Stomach (tissue), 9 donors: ENCODE measurements around the gene SH3PXD2A. TPM values are rescaled to one million over a fixed set of nuclear protein-coding genes. Genes with fewer than 3 reads are reported as not detected.

Source experiments
- DNase-seq, 2 donors: peaks; one replicate each; pipeline versions ENCODE4 v3.0.0 to v3.0.0-alpha.2; 2013 to 2019
- H3K27ac ChIP-seq, 5 donors: fragments of 200-600 bp in 4 of 5; sonication (generic) in 4 of 5; one replicate each; pipeline ENCODE4 v1.5.1; 2013 to 2019; ENCODE audit warnings: mild to moderate bottlenecking in 1 of 5, moderate library complexity in 1 of 5
- H3K27me3 ChIP-seq, 3 donors: fragments of 200-600 bp; sonication (generic); one replicate each; pipeline ENCODE4 v1.5.1; 2017 to 2019; ENCODE audit warnings: mixed run types in 1 of 3
- H3K36me3 ChIP-seq, 4 donors: fragments of 200-600 bp; sonication (generic); 1 replicate in 3 of 4; 2 replicates in 1 of 4; pipeline ENCODE4 v1.5.1; 2016 to 2019
- H3K4me1 ChIP-seq, 4 donors: fragments of 200-600 bp; sonication (generic); one replicate each; pipeline ENCODE4 v1.5.1; 2016 to 2019
- H3K4me3 ChIP-seq, 4 donors: fragments of 200-600 bp; sonication (generic) in 3 of 4; one replicate each; pipeline ENCODE4 v1.5.1; 2016 to 2019; ENCODE audit warnings: mild to moderate bottlenecking in 1 of 4
- H3K9me3 ChIP-seq, 4 donors: fragments of 200-600 bp; sonication (generic); one replicate each; pipeline ENCODE4 v1.5.1; 2016 to 2019
- CTCF ChIP-seq, 7 experiments: fragments of 450-650 bp in 4 of 7; fragments of 200-600 bp in 3 of 7; sonication (generic) in 3 of 7; IDR thresholded peaks; one replicate each; pipeline ENCODE4 v1.5.1; 2016 to 2019; ENCODE audit warnings: antibody characterized with exemption in 7 of 7, control low read depth in 2 of 7, mild to moderate bottlenecking in 1 of 7
- EP300 ChIP-seq: sonication (generic); formaldehyde crosslinking; IDR thresholded peaks from one replicate; pipeline ENCODE4 v1.6.1; 2017; ENCODE audit warnings: antibody characterized with exemption
- POLR2A ChIP-seq, 4 donors: fragments of 450-650 bp; IDR thresholded peaks; one replicate each; pipeline ENCODE4 v1.6.1; 2016; ENCODE audit warnings: antibody characterized with exemption in 4 of 4, control low read depth in 2 of 4, mild to moderate bottlenecking in 1 of 4, moderate library complexity in 1 of 4
- POLR2AphosphoS5 ChIP-seq, 3 donors: sonication (generic); formaldehyde crosslinking; IDR thresholded peaks; one replicate each; pipeline ENCODE4 v1.6.1; 2016; ENCODE audit warnings: antibody characterized with exemption in 3 of 3
- WGBS, 5 donors: extraction: QIAGEN DNeasy Blood & Tissue Kit in 3 of 5; methylation state at CpG; one replicate each; pipeline versions ENCODE4 v1.1.5 to v1.1.7; 2013 to 2018; 5-methylcytosine and 5-hydroxymethylcytosine counted together
- intact Hi-C: fragments of 100-400 bp; cut with DNase I; formaldehyde crosslinking; loops from one replicate; pipeline ENCODE4 v1.15.1; 2023; ENCODE audit warnings: low total_unique reads
- polyA plus RNA-seq, 3 donors: library from polyadenylated mRNA; stranded (reverse); fragments of 200-250 nt; gene quantifications; one replicate each; pipeline ENCODE4 v1.2.3, GENCODE V29; 2013
- total RNA-seq, 5 donors: library from RNA; depleted of rRNA; stranded (reverse); fragments of >200 nt; gene quantifications; one replicate each; pipeline versions ENCODE4 v1.1.0 to v1.2.3, GENCODE V29; 2014 to 2016
- donor health status: healthy with polysubstance abuse.
- donor health status: Bipolar disorder and iron deficiency.
- donor health status: healthy.

Gene SH3PXD2A
- total and polyA plus RNA-seq, 8 donors = 12.8 to 51.6 (median 24.0) TPM

- H3K4me3 ChIP-seq = no peak overlapping the region
- no peaks in the 10 kb centered on the region for H3K9me3 ChIP-seq
- TF ChIP-seq POLR2AphosphoS5 (IDR thresholded peaks at IDR 0.05) (no peak), CTCF (IDR thresholded peaks at IDR 0.05) (no peak), EP300 (no peak), POLR2A (IDR thresholded peaks at IDR 0.05) (no peak)
- H3K27ac ChIP-seq = peak overlapping the region in 2 of 5 donors; percentile 18 to 65
- DNase-seq = no peak
- no peaks in the 10 kb centered on the region for H3K27me3 ChIP-seq
- peaks cover 0 to 12% (median 5%) of the 10 kb centered on the region in 4 donors for H3K36me3 ChIP-seq
- 56 to 69% (median 62%) methylated on average over 11 of the region's 11 CpGs for WGBS, 5 donors
- peaks cover 11 to 51% (median 42%) of the 10 kb centered on the region in 4 donors for H3K4me1 ChIP-seq
- intact Hi-C loops = no loop called here
Observed at GRCh38 chr10:103717341-103718246, 137.8 kb downstream of the SH3PXD2A start.

GRCh38 chr10:103716206-103717160, 138.9 kb downstream of the SH3PXD2A start:
- no peak overlapping the region for H3K4me3 ChIP-seq
- H3K4me1 ChIP-seq = peaks cover 11 to 51% (median 41%) of the 10 kb centered on the region in 4 donors
- TF ChIP-seq POLR2A (IDR thresholded peaks at IDR 0.05) = no peak
- peak in 1 of 3 donors; percentile 61 for TF ChIP-seq POLR2AphosphoS5 (IDR thresholded peaks at IDR 0.05)
- WGBS, 5 donors = 52 to 81% (median 59%) methylated on average over 9 to 11 of the region's 11 CpGs
- DNase-seq = peak; percentile 65 to 91
- peak overlapping the region; percentile 8 to 65 (median 18) for H3K27ac ChIP-seq
- no peaks in the 10 kb centered on the region for H3K9me3 ChIP-seq
- no peaks in the 10 kb centered on the region for H3K27me3 ChIP-seq
- peaks cover 0 to 6% (median 3%) of the 10 kb centered on the region in 4 donors for H3K36me3 ChIP-seq
- intact Hi-C loops = no loop called here

GRCh38 chr10:103715430-103715829, 139.9 kb downstream of the SH3PXD2A start:
- WGBS, 5 donors = 59 to 81% (median 69%) methylated on average over 4 to 8 of the region's 8 CpGs
- Histone ChIP-seq H3K4me1 (peaks cover 2 to 42% (median 31%) of the 10 kb centered on the region in 4 donors), H3K4me3 (no peak overlapping the region), H3K9me3 (no peaks in the 10 kb centered on the region), H3K36me3 (peaks cover 0 to 6% (median 0%) of the 10 kb centered on the region in 4 donors), H3K27ac (peak overlapping the region in 2 of 5 donors; percentile 14 to 65), H3K27me3 (no peaks in the 10 kb centered on the region)
- DNase-seq = no peak
- no peak for TF ChIP-seq CTCF (IDR thresholded peaks at IDR 0.05)
- no peak for TF ChIP-seq POLR2AphosphoS5 (IDR thresholded peaks at IDR 0.05)
- TF ChIP-seq POLR2A (IDR thresholded peaks at IDR 0.05) = no peak
- no peak for TF ChIP-seq EP300
- intact Hi-C loops = no loop called here

- peaks cover 0 to 37% (median 24%) of the 10 kb centered on the region in 4 donors for H3K4me1 ChIP-seq
- H3K27me3 ChIP-seq = no peaks in the 10 kb centered on the region
- 81 to 85% (median 84%) methylated on average over 7 of the region's 7 CpGs for WGBS, 5 donors
- intact Hi-C loops = loop anchor here (5.0 kb wide), 1 partner anchor 143 kb away; the partner anchor contains the start of gene SH3PXD2A
- no peak overlapping the region for H3K4me3 ChIP-seq
- no peaks in the 10 kb centered on the region for H3K9me3 ChIP-seq
- no peak overlapping the region for H3K27ac ChIP-seq
- TF ChIP-seq POLR2A (IDR thresholded peaks at IDR 0.05) (no peak), POLR2AphosphoS5 (IDR thresholded peaks at IDR 0.05) (no peak), EP300 (no peak), CTCF (IDR thresholded peaks at IDR 0.05) (no peak)
- peaks cover 0 to 6% (median 0%) of the 10 kb centered on the region in 4 donors for H3K36me3 ChIP-seq
- no peak for DNase-seq
Observed at GRCh38 chr10:103714232-103714891, 141.0 kb downstream of the SH3PXD2A start.
